Stomach (tissue), 9 donors: ENCODE results near the gene SEZ6L. TPM values are rescaled to one million over a fixed set of nuclear protein-coding genes. Genes with fewer than 3 reads are reported as not detected.

Experiments used
- DNase-seq, 2 donors: peaks; one replicate each; pipeline versions ENCODE4 v3.0.0 to v3.0.0-alpha.2; 2013 to 2019
- H3K27ac ChIP-seq, 5 donors: fragments of 200-600 bp in 4 of 5; sonication (generic) in 4 of 5; one replicate each; pipeline ENCODE4 v1.5.1; 2013 to 2019; ENCODE audit warnings: mild to moderate bottlenecking in 1 of 5, moderate library complexity in 1 of 5
- H3K27me3 ChIP-seq, 3 donors: fragments of 200-600 bp; sonication (generic); one replicate each; pipeline ENCODE4 v1.5.1; 2017 to 2019; ENCODE audit warnings: mixed run types in 1 of 3
- H3K36me3 ChIP-seq, 4 donors: fragments of 200-600 bp; sonication (generic); 1 replicate in 3 of 4; 2 replicates in 1 of 4; pipeline ENCODE4 v1.5.1; 2016 to 2019
- H3K4me1 ChIP-seq, 4 donors: fragments of 200-600 bp; sonication (generic); one replicate each; pipeline ENCODE4 v1.5.1; 2016 to 2019
- H3K4me3 ChIP-seq, 4 donors: fragments of 200-600 bp; sonication (generic) in 3 of 4; one replicate each; pipeline ENCODE4 v1.5.1; 2016 to 2019; ENCODE audit warnings: mild to moderate bottlenecking in 1 of 4
- H3K9me3 ChIP-seq, 4 donors: fragments of 200-600 bp; sonication (generic); one replicate each; pipeline ENCODE4 v1.5.1; 2016 to 2019
- EP300 ChIP-seq: sonication (generic); formaldehyde crosslinking; IDR thresholded peaks from one replicate; pipeline ENCODE4 v1.6.1; 2017; ENCODE audit warnings: antibody characterized with exemption
- POLR2A ChIP-seq, 4 donors: fragments of 450-650 bp; IDR thresholded peaks; one replicate each; pipeline ENCODE4 v1.6.1; 2016; ENCODE audit warnings: antibody characterized with exemption in 4 of 4, control low read depth in 2 of 4, mild to moderate bottlenecking in 1 of 4, moderate library complexity in 1 of 4
- POLR2AphosphoS5 ChIP-seq, 3 donors: sonication (generic); formaldehyde crosslinking; IDR thresholded peaks; one replicate each; pipeline ENCODE4 v1.6.1; 2016; ENCODE audit warnings: antibody characterized with exemption in 3 of 3
- WGBS, 5 donors: extraction: QIAGEN DNeasy Blood & Tissue Kit in 3 of 5; methylation state at CpG; one replicate each; pipeline versions ENCODE4 v1.1.5 to v1.1.7; 2013 to 2018; 5-methylcytosine and 5-hydroxymethylcytosine counted together
- intact Hi-C: fragments of 100-400 bp; cut with DNase I; formaldehyde crosslinking; loops from one replicate; pipeline ENCODE4 v1.15.1; 2023; ENCODE audit warnings: low total_unique reads
- polyA plus RNA-seq, 3 donors: library from polyadenylated mRNA; stranded (reverse); fragments of 200-250 nt; gene quantifications; one replicate each; pipeline ENCODE4 v1.2.3, GENCODE V29; 2013
- total RNA-seq, 5 donors: library from RNA; depleted of rRNA; stranded (reverse); fragments of >200 nt; gene quantifications; one replicate each; pipeline versions ENCODE4 v1.1.0 to v1.2.3, GENCODE V29; 2014 to 2016
- TF ChIP-seq, protein P1 (sequence below), 7 experiments: fragments of 450-650 bp in 4 of 7; fragments of 200-600 bp in 3 of 7; sonication (generic) in 3 of 7; IDR thresholded peaks; one replicate each; pipeline ENCODE4 v1.5.1; 2016 to 2019; ENCODE audit warnings: antibody characterized with exemption in 7 of 7, control low read depth in 2 of 7, mild to moderate bottlenecking in 1 of 7
- donor health status: healthy with polysubstance abuse.
- donor health status: Bipolar disorder and iron deficiency.
- donor health status: healthy.

SEZ6L gene
- total and polyA plus RNA-seq, 8 donors: 0.03 to 1.1 (median 0.06) TPM; not detected in 5

DNA sequence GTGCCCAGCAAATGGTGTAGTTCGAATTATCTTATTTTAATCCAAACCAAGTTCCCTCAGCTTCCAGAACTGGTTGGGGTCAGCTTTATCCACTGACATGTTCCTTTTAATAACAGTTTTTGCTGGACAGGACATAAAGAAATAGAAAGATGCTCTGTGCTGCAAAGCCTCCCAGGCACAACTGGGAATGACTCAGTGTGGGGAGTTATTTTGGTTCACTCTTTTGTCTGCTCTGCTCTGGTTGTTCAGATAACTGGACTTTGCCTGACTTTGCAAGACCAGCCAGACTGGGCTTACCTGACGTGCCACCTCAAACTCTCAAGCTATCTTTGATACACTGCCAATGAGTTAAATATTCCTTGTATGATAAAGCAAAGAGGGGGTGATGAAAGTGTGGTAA lies 25.6 kb downstream of the SEZ6L start:
- Histone ChIP-seq H3K4me1 (no peaks in the 10 kb centered on the region), H3K36me3 (no peaks in the 10 kb centered on the region), H3K4me3 (no peak overlapping the region), H3K9me3 (peaks cover 0 to under 1% (median 0%) of the 10 kb centered on the region in 4 donors), H3K27me3 (peaks cover 0 to 22% (median 0%) of the 10 kb centered on the region in 3 donors), H3K27ac (no peak overlapping the region)
- TF ChIP-seq POLR2AphosphoS5 (IDR thresholded peaks at IDR 0.05) (no peak), POLR2A (IDR thresholded peaks at IDR 0.05) (no peak), EP300 (no peak)
- TF ChIP-seq, protein P1, sequence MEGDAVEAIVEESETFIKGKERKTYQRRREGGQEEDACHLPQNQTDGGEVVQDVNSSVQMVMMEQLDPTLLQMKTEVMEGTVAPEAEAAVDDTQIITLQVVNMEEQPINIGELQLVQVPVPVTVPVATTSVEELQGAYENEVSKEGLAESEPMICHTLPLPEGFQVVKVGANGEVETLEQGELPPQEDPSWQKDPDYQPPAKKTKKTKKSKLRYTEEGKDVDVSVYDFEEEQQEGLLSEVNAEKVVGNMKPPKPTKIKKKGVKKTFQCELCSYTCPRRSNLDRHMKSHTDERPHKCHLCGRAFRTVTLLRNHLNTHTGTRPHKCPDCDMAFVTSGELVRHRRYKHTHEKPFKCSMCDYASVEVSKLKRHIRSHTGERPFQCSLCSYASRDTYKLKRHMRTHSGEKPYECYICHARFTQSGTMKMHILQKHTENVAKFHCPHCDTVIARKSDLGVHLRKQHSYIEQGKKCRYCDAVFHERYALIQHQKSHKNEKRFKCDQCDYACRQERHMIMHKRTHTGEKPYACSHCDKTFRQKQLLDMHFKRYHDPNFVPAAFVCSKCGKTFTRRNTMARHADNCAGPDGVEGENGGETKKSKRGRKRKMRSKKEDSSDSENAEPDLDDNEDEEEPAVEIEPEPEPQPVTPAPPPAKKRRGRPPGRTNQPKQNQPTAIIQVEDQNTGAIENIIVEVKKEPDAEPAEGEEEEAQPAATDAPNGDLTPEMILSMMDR (IDR thresholded peaks at IDR 0.05): no peak
- 39 to 53% (median 49%) methylated on average over 2 of the region's 2 CpGs for WGBS, 5 donors
- intact Hi-C loops: no loop called here
- DNase-seq: no peak

GRCh38 chr22:26196657-26197056 lies 27.4 kb downstream of the SEZ6L start:
- H3K36me3 ChIP-seq: no peaks in the 10 kb centered on the region
- intact Hi-C loops: no loop called here
- H3K9me3 ChIP-seq: no peaks in the 10 kb centered on the region
- 52 to 63% (median 57%) methylated on average over 3 of the region's 3 CpGs for WGBS, 5 donors
- no peak overlapping the region for H3K27ac ChIP-seq
- no peak overlapping the region for H3K4me3 ChIP-seq
- DNase-seq: no peak
- TF ChIP-seq, protein P1 (IDR thresholded peaks at IDR 0.05): no peak
- no peak for TF ChIP-seq POLR2AphosphoS5 (IDR thresholded peaks at IDR 0.05)
- TF ChIP-seq POLR2A (IDR thresholded peaks at IDR 0.05): no peak
- TF ChIP-seq EP300: no peak
- no peaks in the 10 kb centered on the region for H3K4me1 ChIP-seq
- peaks cover 0 to 36% (median 0%) of the 10 kb centered on the region in 3 donors for H3K27me3 ChIP-seq

GRCh38 chr22:26197425-26197824 lies 28.2 kb downstream of the SEZ6L start:
- Histone ChIP-seq H3K4me1 (no peaks in the 10 kb centered on the region), H3K36me3 (no peaks in the 10 kb centered on the region), H3K9me3 (no peaks in the 10 kb centered on the region), H3K4me3 (no peak overlapping the region), H3K27me3 (peaks cover 0 to 41% (median 0%) of the 10 kb centered on the region in 3 donors), H3K27ac (no peak overlapping the region)
- no peak for TF ChIP-seq EP300
- TF ChIP-seq, protein P1 (IDR thresholded peaks at IDR 0.05): no peak
- no peak for TF ChIP-seq POLR2A (IDR thresholded peaks at IDR 0.05)
- TF ChIP-seq POLR2AphosphoS5 (IDR thresholded peaks at IDR 0.05): no peak
- WGBS, 5 donors: 43 to 97% (median 84%) methylated on average over 1 of the region's 1 CpG
- intact Hi-C loops: no loop called here
- DNase-seq: no peak

DNA sequence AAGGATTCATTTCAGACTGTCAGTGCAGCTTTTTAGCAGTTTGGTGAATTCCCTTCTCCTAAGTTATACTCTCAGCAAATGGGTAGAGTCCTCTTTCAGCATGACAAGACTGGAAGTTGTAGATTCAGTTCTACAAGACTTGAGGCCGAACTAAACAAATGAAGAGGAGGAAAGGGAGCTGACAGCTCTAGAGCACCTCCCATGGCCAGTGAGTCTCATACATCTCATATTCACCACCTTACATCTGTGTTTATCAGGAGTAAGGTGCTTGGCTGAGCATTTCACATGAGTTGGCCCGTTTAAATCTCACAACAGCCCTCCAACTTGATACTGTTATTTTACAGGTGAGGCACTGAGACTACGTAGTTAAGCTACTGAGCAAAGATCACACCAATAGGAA lies 30.4 kb downstream of the SEZ6L start:
- Histone ChIP-seq H3K9me3 (no peaks in the 10 kb centered on the region), H3K27ac (no peak overlapping the region), H3K27me3 (peaks cover 0 to 46% (median 0%) of the 10 kb centered on the region in 3 donors), H3K36me3 (no peaks in the 10 kb centered on the region), H3K4me1 (no peaks in the 10 kb centered on the region), H3K4me3 (no peak overlapping the region)
- TF ChIP-seq, protein P1 (IDR thresholded peaks at IDR 0.05): no peak
- TF ChIP-seq POLR2A (IDR thresholded peaks at IDR 0.05): no peak
- TF ChIP-seq POLR2AphosphoS5 (IDR thresholded peaks at IDR 0.05): no peak
- no peak for TF ChIP-seq EP300
- intact Hi-C loops: loop anchor here (10.0 kb wide), 1 partner anchor 65 kb away; no protein-coding TSS in a partner anchor
- DNase-seq: no peak
- 56 to 60% (median 59%) methylated on average over 3 of the region's 3 CpGs for WGBS, 5 donors
